GM12873 (cell line): ENCODE data around the gene CAPN10.

Source experiments
- CTCF ChIP-seq: IDR thresholded peaks from 2 replicates; pipeline ENCODE4 v1.5.1; 2012; ENCODE audit warnings: low read depth, mild to moderate bottlenecking, moderate library complexity, low read length, control low read depth; ENCODE audit not compliant: insufficient read depth; ENCODE audit errors: missing control alignments

CAPN10 gene

GRCh38 chr2:240611601-240612210 is 25.2 kb downstream of the CAPN10 start:
- TF ChIP-seq CTCF = no peak

GRCh38 chr2:240613781-240614180 is 27.2 kb downstream of the CAPN10 start:
- TF ChIP-seq CTCF = no peak

GRCh38 chr2:240614391-240614790 is 27.9 kb downstream of the CAPN10 start:
- no peak for TF ChIP-seq CTCF

GRCh38 chr2:240615396-240615795 is 28.9 kb downstream of the CAPN10 start:
- no peak for TF ChIP-seq CTCF

GRCh38 chr2:240615820-240616547 is 29.4 kb downstream of the CAPN10 start:
- TF ChIP-seq CTCF = no peak

GRCh38 chr2:240616860-240617666 is 30.5 kb downstream of the CAPN10 start:
- peak; percentile 21 for TF ChIP-seq CTCF

GRCh38 chr2:240618776-240619175 is 32.2 kb downstream of the CAPN10 start:
- no peak for TF ChIP-seq CTCF
